Stomach smooth muscle (tissue), 2 donors: ENCODE measurements around the gene RXFP3.

Experiments
- H3K27ac ChIP-seq: one replicate; pipeline ENCODE4 v1.7.0; 2013; ENCODE audit warnings: mild to moderate bottlenecking, low read length, inconsistent platforms
- H3K27me3 ChIP-seq, 2 donors: one replicate each; pipeline ENCODE4 v1.7.0; 2013; ENCODE audit warnings: low read length in 2 of 2; ENCODE audit not compliant: insufficient read depth in 2 of 2, control insufficient read depth in 1 of 2
- H3K36me3 ChIP-seq, 2 donors: one replicate each; pipeline ENCODE4 v1.7.0; 2013; ENCODE audit warnings: low read length in 2 of 2; ENCODE audit not compliant: control insufficient read depth in 2 of 2, insufficient read depth in 2 of 2
- H3K4me1 ChIP-seq: one replicate; pipeline ENCODE4 v1.7.0; 2013; ENCODE audit warnings: low read length; ENCODE audit not compliant: control insufficient read depth, insufficient read depth
- H3K4me3 ChIP-seq, 2 donors: one replicate each; pipeline ENCODE4 v1.7.0; 2013; ENCODE audit warnings: low read length in 2 of 2
- H3K9ac ChIP-seq, 2 donors: one replicate each; pipeline ENCODE4 v1.7.0; 2013; ENCODE audit warnings: low read length in 2 of 2, mild to moderate bottlenecking in 1 of 2
- H3K9me3 ChIP-seq, 2 donors: one replicate each; pipeline ENCODE4 v1.7.0; 2013; ENCODE audit warnings: low read length in 2 of 2; ENCODE audit not compliant: control insufficient read depth in 2 of 2
- donor health status: healthy.
- donor health status: Pancreatic carcinoma.

The RXFP3 gene

GRCh38 chr5:33958176-33958575 is 22.0 kb downstream of the RXFP3 start:
- peaks cover 3 to 9% of the 10 kb centered on the region in 2 donors for H3K9me3 ChIP-seq
- H3K4me1 ChIP-seq, result no peaks in the 10 kb centered on the region
- H3K27me3 ChIP-seq, result no peaks in the 10 kb centered on the region
- no peaks in the 10 kb centered on the region for H3K36me3 ChIP-seq
- no peak overlapping the region for H3K4me3 ChIP-seq
- no peak overlapping the region for H3K27ac ChIP-seq
- H3K9ac ChIP-seq, result no peak overlapping the region

GRCh38 chr5:33964132-33964700 is 28.0 kb downstream of the RXFP3 start:
- Histone ChIP-seq H3K27ac (no peak overlapping the region), H3K4me1 (no peaks in the 10 kb centered on the region), H3K27me3 (no peaks in the 10 kb centered on the region), H3K9me3 (no peaks in the 10 kb centered on the region), H3K9ac (no peak overlapping the region), H3K4me3 (no peak overlapping the region), H3K36me3 (no peaks in the 10 kb centered on the region)

- H3K9me3 ChIP-seq, result no peaks in the 10 kb centered on the region
- no peak overlapping the region for H3K4me3 ChIP-seq
- no peak overlapping the region for H3K9ac ChIP-seq
- H3K36me3 ChIP-seq, result no peaks in the 10 kb centered on the region
- H3K27ac ChIP-seq, result no peak overlapping the region
- no peaks in the 10 kb centered on the region for H3K27me3 ChIP-seq
- H3K4me1 ChIP-seq, result peaks cover 3% of the 10 kb centered on the region
Measured at GRCh38 chr5:33966805-33967204, 30.6 kb downstream of the RXFP3 start.

GRCh38 chr5:33968211-33969005 is 32.2 kb downstream of the RXFP3 start:
- Histone ChIP-seq H3K36me3 (no peaks in the 10 kb centered on the region), H3K4me1 (peaks cover 3% of the 10 kb centered on the region), H3K9ac (no peak overlapping the region), H3K4me3 (no peak overlapping the region), H3K27me3 (no peaks in the 10 kb centered on the region), H3K9me3 (no peaks in the 10 kb centered on the region), H3K27ac (no peak overlapping the region)

- Histone ChIP-seq H3K4me1 (peaks cover 3% of the 10 kb centered on the region), H3K9ac (no peak overlapping the region), H3K4me3 (no peak overlapping the region), H3K27me3 (no peaks in the 10 kb centered on the region), H3K36me3 (no peaks in the 10 kb centered on the region), H3K9me3 (no peaks in the 10 kb centered on the region), H3K27ac (no peak overlapping the region)
Measured at GRCh38 chr5:33969572-33970452, 33.6 kb downstream of the RXFP3 start.

GRCh38 chr5:33973271-33973670 is 37.1 kb downstream of the RXFP3 start:
- no peak overlapping the region for H3K4me3 ChIP-seq
- H3K9ac ChIP-seq, result no peak overlapping the region
- H3K27me3 ChIP-seq, result no peaks in the 10 kb centered on the region

GRCh38 chr5:33975852-33976251 is 39.7 kb downstream of the RXFP3 start:
- H3K9me3 ChIP-seq, result no peaks in the 10 kb centered on the region
- no peaks in the 10 kb centered on the region for H3K27me3 ChIP-seq
- H3K27ac ChIP-seq, result peak overlapping the region; percentile 46
- H3K36me3 ChIP-seq, result no peaks in the 10 kb centered on the region
- H3K4me3 ChIP-seq, result peak overlapping the region in 1 of 2 donors; percentile 7
- H3K9ac ChIP-seq, result peak overlapping the region in 1 of 2 donors; percentile 29
- peaks cover 9% of the 10 kb centered on the region for H3K4me1 ChIP-seq

More at GRCh38 chr5:33973271-33973670, 37.1 kb downstream of the RXFP3 start:
- Histone ChIP-seq H3K4me1 (peaks cover 12% of the 10 kb centered on the region), H3K27ac (no peak overlapping the region), H3K36me3 (no peaks in the 10 kb centered on the region), H3K9me3 (no peaks in the 10 kb centered on the region)

- peak overlapping the region; percentile 46 for H3K27ac ChIP-seq
Measured at GRCh38 chr5:33976307-33976706, 40.1 kb downstream of the RXFP3 start.

GRCh38 chr5:33978306-33978705 is 42.1 kb downstream of the RXFP3 start:
- Histone ChIP-seq H3K27ac (no peak overlapping the region), H3K4me1 (peaks cover 9% of the 10 kb centered on the region), H3K36me3 (no peaks in the 10 kb centered on the region), H3K9me3 (no peaks in the 10 kb centered on the region), H3K27me3 (no peaks in the 10 kb centered on the region), H3K4me3 (no peak overlapping the region), H3K9ac (no peak overlapping the region)

More at GRCh38 chr5:33976307-33976706, 40.1 kb downstream of the RXFP3 start:
- H3K27me3 ChIP-seq, result no peaks in the 10 kb centered on the region
- H3K4me1 ChIP-seq, result peaks cover 9% of the 10 kb centered on the region
- no peak overlapping the region for H3K4me3 ChIP-seq
- H3K9ac ChIP-seq, result no peak overlapping the region
- H3K9me3 ChIP-seq, result no peaks in the 10 kb centered on the region
- H3K36me3 ChIP-seq, result no peaks in the 10 kb centered on the region

GRCh38 chr5:33980030-33980429 is 43.8 kb downstream of the RXFP3 start:
- Histone ChIP-seq H3K27ac (no peak overlapping the region), H3K4me1 (peaks cover 9% of the 10 kb centered on the region), H3K9ac (no peak overlapping the region), H3K9me3 (no peaks in the 10 kb centered on the region), H3K4me3 (no peak overlapping the region), H3K36me3 (no peaks in the 10 kb centered on the region), H3K27me3 (no peaks in the 10 kb centered on the region)
